ENCODE data around the gene COL11A2. TPM values are rescaled to one million over a fixed set of nuclear protein-coding genes. Genes with fewer than 3 reads are reported as not detected.

Gene COL11A2
- polyA plus RNA-seq, 1 donor from 2014 or later, result 9.8 TPM

GRCh38 chr6:33217681-33218080 is 25.4 kb upstream of the COL11A2 start:
- Histone ChIP-seq H3K9me2 (ENCODE audit: insufficient read depth, low read length) (no peaks in the 10 kb centered on the region), H3K9ac (ENCODE audit: low read length) (no peak overlapping the region), H3K4me3 (ENCODE audit: low read length) (no peak overlapping the region), H3F3A (ENCODE audit: insufficient read depth, low read length, poor library complexity, severe bottlenecking) (no peaks in the 10 kb centered on the region), H3K27me3 (ENCODE audit: insufficient read depth, low read depth, low read length) (peaks cover 5% of the 10 kb centered on the region), H3K36me3 (ENCODE audit: insufficient read depth, low read length) (no peaks in the 10 kb centered on the region), H3K4me2 (ENCODE audit: low read length) (no peak overlapping the region), H3K27ac (ENCODE audit: low read length) (no peak overlapping the region), H3K79me2 (replicated peaks; ENCODE audit: insufficient read depth, low read length) (no peaks in the 10 kb centered on the region), H4K20me1 (ENCODE audit: insufficient read depth) (no peaks in the 10 kb centered on the region), H2AFZ (ENCODE audit: low read depth, low read length) (no peak overlapping the region), H3K9me3 (ENCODE audit: low read length) (no peaks in the 10 kb centered on the region)
- TF ChIP-seq, protein P1, sequence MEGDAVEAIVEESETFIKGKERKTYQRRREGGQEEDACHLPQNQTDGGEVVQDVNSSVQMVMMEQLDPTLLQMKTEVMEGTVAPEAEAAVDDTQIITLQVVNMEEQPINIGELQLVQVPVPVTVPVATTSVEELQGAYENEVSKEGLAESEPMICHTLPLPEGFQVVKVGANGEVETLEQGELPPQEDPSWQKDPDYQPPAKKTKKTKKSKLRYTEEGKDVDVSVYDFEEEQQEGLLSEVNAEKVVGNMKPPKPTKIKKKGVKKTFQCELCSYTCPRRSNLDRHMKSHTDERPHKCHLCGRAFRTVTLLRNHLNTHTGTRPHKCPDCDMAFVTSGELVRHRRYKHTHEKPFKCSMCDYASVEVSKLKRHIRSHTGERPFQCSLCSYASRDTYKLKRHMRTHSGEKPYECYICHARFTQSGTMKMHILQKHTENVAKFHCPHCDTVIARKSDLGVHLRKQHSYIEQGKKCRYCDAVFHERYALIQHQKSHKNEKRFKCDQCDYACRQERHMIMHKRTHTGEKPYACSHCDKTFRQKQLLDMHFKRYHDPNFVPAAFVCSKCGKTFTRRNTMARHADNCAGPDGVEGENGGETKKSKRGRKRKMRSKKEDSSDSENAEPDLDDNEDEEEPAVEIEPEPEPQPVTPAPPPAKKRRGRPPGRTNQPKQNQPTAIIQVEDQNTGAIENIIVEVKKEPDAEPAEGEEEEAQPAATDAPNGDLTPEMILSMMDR (IDR thresholded peaks at IDR 0.05; ENCODE audit: poor library complexity, severe bottlenecking), result no peak
- TF ChIP-seq EZH2 (IDR thresholded peaks at IDR 0.05; ENCODE audit: borderline replicate concordance, insufficient read depth, low read length, poor library complexity, severe bottlenecking) (no peak), TAF1 (IDR thresholded peaks at IDR 0.05; ENCODE audit: low read depth) (no peak), POLR2AphosphoS5 (IDR thresholded peaks at IDR 0.05) (no peak), EP300 (conservative IDR thresholded peaks at IDR 0.05; ENCODE audit: poor library complexity, severe bottlenecking) (no peak), SMC3 (conservative IDR thresholded peaks at IDR 0.05; ENCODE audit: poor library complexity) (no peak), REST (IDR thresholded peaks at IDR 0.05; ENCODE audit: borderline replicate concordance) (no peak), RAD21 (conservative IDR thresholded peaks at IDR 0.05) (no peak), MXI1 (conservative IDR thresholded peaks at IDR 0.05; ENCODE audit: poor library complexity, severe bottlenecking) (no peak)

DNA sequence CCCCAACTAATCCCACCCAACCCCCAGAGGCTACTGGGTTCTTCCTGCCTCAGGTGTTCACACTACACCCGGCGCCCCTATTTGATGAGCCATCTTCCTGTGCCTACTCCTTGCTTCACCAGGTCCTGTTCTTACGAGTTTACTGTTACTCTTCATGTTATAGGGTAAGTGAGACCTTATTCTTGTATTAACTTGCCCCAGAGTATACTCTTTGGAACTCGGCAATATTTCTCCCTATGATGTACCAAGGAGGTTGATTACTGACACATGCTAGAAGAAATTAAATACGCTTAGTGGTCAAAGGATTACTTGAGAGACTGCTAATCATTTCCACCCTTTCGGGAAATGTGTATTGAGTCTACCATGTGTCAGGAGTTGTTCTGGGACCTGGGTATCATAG is 25.0 kb upstream of the COL11A2 start:
- no peak overlapping the region for H2AFZ ChIP-seq (ENCODE audit: low read depth, low read length)
- H3K4me3 ChIP-seq (ENCODE audit: low read length), result no peak overlapping the region
- H3K27me3 ChIP-seq (ENCODE audit: insufficient read depth, low read depth, low read length), result peaks cover 5% of the 10 kb centered on the region
- H3K4me2 ChIP-seq (ENCODE audit: low read length), result no peak overlapping the region
- no peak overlapping the region for H3K27ac ChIP-seq (ENCODE audit: low read length)
- no peaks in the 10 kb centered on the region for H3K79me2 ChIP-seq (replicated peaks; ENCODE audit: insufficient read depth, low read length)
- H3K9ac ChIP-seq (ENCODE audit: low read length), result no peak overlapping the region
- no peaks in the 10 kb centered on the region for H3F3A ChIP-seq (ENCODE audit: insufficient read depth, low read length, poor library complexity, severe bottlenecking)
- H3K9me2 ChIP-seq (ENCODE audit: insufficient read depth, low read length), result no peaks in the 10 kb centered on the region
- H3K36me3 ChIP-seq (ENCODE audit: insufficient read depth, low read length), result no peaks in the 10 kb centered on the region
- no peaks in the 10 kb centered on the region for H4K20me1 ChIP-seq (ENCODE audit: insufficient read depth)
- TF ChIP-seq REST (IDR thresholded peaks at IDR 0.05; ENCODE audit: borderline replicate concordance) (no peak), RAD21 (conservative IDR thresholded peaks at IDR 0.05) (no peak), MXI1 (conservative IDR thresholded peaks at IDR 0.05; ENCODE audit: poor library complexity, severe bottlenecking) (no peak), SMC3 (conservative IDR thresholded peaks at IDR 0.05; ENCODE audit: poor library complexity) (no peak)
- H3K9me3 ChIP-seq (ENCODE audit: low read length), result no peaks in the 10 kb centered on the region
